ENCODE data around the gene MAGI1.

MAGI1 gene

GRCh38 chr3:65334045-65334665 lies 704.6 kb downstream of the MAGI1 start:
- DNase-seq: no peak

GRCh38 chr3:65331730-65332129 lies 707.0 kb downstream of the MAGI1 start:
- DNase-seq: no peak

- DNase-seq: no peak
Measured at GRCh38 chr3:65330072-65330471, 708.6 kb downstream of the MAGI1 start.

GRCh38 chr3:65328148-65328547 lies 710.6 kb downstream of the MAGI1 start:
- DNase-seq: no peak

- DNase-seq: no peak
Measured at GRCh38 chr3:65326574-65326973, 712.1 kb downstream of the MAGI1 start.

GRCh38 chr3:65322910-65323309 lies 715.8 kb downstream of the MAGI1 start:
- no peak for DNase-seq

- no peak for DNase-seq
Measured at GRCh38 chr3:65318231-65318630, 720.5 kb downstream of the MAGI1 start.

- no peak for DNase-seq
Measured at GRCh38 chr3:65314916-65315315, 723.8 kb downstream of the MAGI1 start.

GRCh38 chr3:65314269-65314668 lies 724.4 kb downstream of the MAGI1 start:
- DNase-seq: no peak

- DNase-seq: no peak
Measured at GRCh38 chr3:65313666-65314065, 725.1 kb downstream of the MAGI1 start.

- DNase-seq: no peak
Measured at GRCh38 chr3:65305836-65306235, 732.9 kb downstream of the MAGI1 start.

Data from stimulated activated CD4-positive, alpha-beta T cell treated with anti-CD3 and anti-CD28 coated beads, Interleukin-1b, Interleukin-23, amount 100 ng/mL, for 48 hours (primary cell).